ENCODE results near the gene SUSD4. TPM values are rescaled to one million over a fixed set of nuclear protein-coding genes. Genes with fewer than 3 reads are reported as not detected.

SUSD4 gene
- total and polyA plus RNA-seq, 2 of the 4 experiments (the other 2 are of a cell fraction) = 1.8 to 2.7 TPM

DNA sequence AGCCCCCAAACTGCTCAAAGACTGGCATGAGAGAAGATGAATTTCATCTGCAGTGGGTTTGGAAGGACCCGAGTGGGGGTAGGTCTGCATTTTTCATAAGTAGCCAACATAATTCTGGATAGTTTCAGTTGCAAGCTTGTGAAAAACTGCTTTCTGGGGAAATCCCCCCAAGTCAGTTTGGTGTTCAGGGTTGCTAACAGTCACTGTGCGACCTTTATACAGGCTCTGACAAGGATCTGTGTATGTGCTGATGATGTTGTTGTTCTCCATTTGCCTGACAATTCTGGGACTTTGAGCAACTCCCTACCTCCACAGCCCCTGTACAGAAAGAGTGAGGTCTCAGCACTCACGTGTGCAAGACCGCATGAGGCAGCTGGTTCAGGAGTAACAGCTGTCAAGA is 87.9 kb downstream of the SUSD4 start:
- H3K18ac ChIP-seq (ENCODE audit: low read depth, low read length) = no peak overlapping the region
- no TSS peak for BruUV-seq (replicated peaks)
- TF ChIP-seq POLR2A (IDR thresholded peaks at IDR 0.05; ENCODE audit: low read depth, low read length) (no peak), NFE2L2 (IDR thresholded peaks at IDR 0.05; ENCODE audit: low read depth, low read length) (no peak), SMC3 (IDR thresholded peaks at IDR 0.05; ENCODE audit: low read depth, low read length) (no peak), RCOR1 (IDR thresholded peaks at IDR 0.05; ENCODE audit: insufficient replicate concordance, low read length) (no peak), MAZ (IDR thresholded peaks at IDR 0.05; ENCODE audit: borderline replicate concordance, low read depth, low read length) (no peak), CEBPB (IDR thresholded peaks at IDR 0.05; ENCODE audit: low read depth, low read length) (no peak), BHLHE40 (IDR thresholded peaks at IDR 0.05; ENCODE audit: low read depth, low read length) (no peak), CHD1 (IDR thresholded peaks at IDR 0.05; ENCODE audit: low read depth, low read length) (no peak), FOS (IDR thresholded peaks at IDR 0.05; ENCODE audit: low read depth, low read length) (no peak), RFX5 (IDR thresholded peaks at IDR 0.05; ENCODE audit: low read depth, low read length) (no peak), RAD21 (IDR thresholded peaks at IDR 0.05; ENCODE audit: low read length) (no peak), MAFK (IDR thresholded peaks at IDR 0.05; ENCODE audit: low read depth, low read length) (no peak), MXI1 (IDR thresholded peaks at IDR 0.05; ENCODE audit: borderline replicate concordance, low read depth, low read length) (no peak)
- TF ChIP-seq, protein P1, sequence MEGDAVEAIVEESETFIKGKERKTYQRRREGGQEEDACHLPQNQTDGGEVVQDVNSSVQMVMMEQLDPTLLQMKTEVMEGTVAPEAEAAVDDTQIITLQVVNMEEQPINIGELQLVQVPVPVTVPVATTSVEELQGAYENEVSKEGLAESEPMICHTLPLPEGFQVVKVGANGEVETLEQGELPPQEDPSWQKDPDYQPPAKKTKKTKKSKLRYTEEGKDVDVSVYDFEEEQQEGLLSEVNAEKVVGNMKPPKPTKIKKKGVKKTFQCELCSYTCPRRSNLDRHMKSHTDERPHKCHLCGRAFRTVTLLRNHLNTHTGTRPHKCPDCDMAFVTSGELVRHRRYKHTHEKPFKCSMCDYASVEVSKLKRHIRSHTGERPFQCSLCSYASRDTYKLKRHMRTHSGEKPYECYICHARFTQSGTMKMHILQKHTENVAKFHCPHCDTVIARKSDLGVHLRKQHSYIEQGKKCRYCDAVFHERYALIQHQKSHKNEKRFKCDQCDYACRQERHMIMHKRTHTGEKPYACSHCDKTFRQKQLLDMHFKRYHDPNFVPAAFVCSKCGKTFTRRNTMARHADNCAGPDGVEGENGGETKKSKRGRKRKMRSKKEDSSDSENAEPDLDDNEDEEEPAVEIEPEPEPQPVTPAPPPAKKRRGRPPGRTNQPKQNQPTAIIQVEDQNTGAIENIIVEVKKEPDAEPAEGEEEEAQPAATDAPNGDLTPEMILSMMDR (conservative IDR thresholded peaks at IDR 0.05; ENCODE audit: low read depth, low read length) = no peak
- TF ChIP-seq, protein P2, sequence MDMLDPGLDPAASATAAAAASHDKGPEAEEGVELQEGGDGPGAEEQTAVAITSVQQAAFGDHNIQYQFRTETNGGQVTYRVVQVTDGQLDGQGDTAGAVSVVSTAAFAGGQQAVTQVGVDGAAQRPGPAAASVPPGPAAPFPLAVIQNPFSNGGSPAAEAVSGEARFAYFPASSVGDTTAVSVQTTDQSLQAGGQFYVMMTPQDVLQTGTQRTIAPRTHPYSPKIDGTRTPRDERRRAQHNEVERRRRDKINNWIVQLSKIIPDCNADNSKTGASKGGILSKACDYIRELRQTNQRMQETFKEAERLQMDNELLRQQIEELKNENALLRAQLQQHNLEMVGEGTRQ (IDR thresholded peaks at IDR 0.05; ENCODE audit: low read depth, low read length) = no peak
- TF ChIP-seq, protein P3, sequence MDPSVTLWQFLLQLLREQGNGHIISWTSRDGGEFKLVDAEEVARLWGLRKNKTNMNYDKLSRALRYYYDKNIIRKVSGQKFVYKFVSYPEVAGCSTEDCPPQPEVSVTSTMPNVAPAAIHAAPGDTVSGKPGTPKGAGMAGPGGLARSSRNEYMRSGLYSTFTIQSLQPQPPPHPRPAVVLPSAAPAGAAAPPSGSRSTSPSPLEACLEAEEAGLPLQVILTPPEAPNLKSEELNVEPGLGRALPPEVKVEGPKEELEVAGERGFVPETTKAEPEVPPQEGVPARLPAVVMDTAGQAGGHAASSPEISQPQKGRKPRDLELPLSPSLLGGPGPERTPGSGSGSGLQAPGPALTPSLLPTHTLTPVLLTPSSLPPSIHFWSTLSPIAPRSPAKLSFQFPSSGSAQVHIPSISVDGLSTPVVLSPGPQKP (IDR thresholded peaks at IDR 0.05; ENCODE audit: borderline replicate concordance, low read depth, low read length) = no peak
- H2AFZ ChIP-seq (replicated peaks; ENCODE audit: low read length, poor library complexity) = no peak overlapping the region
- DNase-seq (no peak), ATAC-seq (ENCODE audit: low read depth) (no peak)
- no peak overlapping the region for H2AK5ac ChIP-seq (ENCODE audit: low read depth, low read length)
- ChIA-PET POLR2A (ENCODE audit: unreplicated experiment) (no interaction called here), CTCF (no interaction called here)
- no peak overlapping the region for H3K23ac ChIP-seq (ENCODE audit: low read depth, low read length)
- dilution Hi-C loops (cut with HindIII; ENCODE audit: low sequenced_read_pairs, unreplicated experiment) = no loop called here
- no peaks in the 10 kb centered on the region for H4K20me1 ChIP-seq (ENCODE audit: insufficient read depth, low read length)
- 42% methylated on average over 3 of the region's 4 CpGs; no CpG with 5 or more reads in 1 of the 2 experiments for WGBS, 2 experiments (ENCODE audit: extremely low coverage in 2 of 2, insufficient read length in 1 of 2)
- no peak overlapping the region for H2BK5ac ChIP-seq (ENCODE audit: low read depth, low read length, poor library complexity, severe bottlenecking)
- in situ Hi-C loops (cut with MboI; ENCODE audit: low sequenced_read_pairs) = no loop called here
- no peaks in the 10 kb centered on the region for H3K4me1 ChIP-seq (ENCODE audit: control insufficient read depth, insufficient read depth, low read length)
- H3K4me3 ChIP-seq (ENCODE audit: insufficient read depth, low read depth, low read length) = no peak overlapping the region
- H4K91ac ChIP-seq (ENCODE audit: insufficient read depth, low read depth, low read length) = no peak overlapping the region
- H3K9ac ChIP-seq (ENCODE audit: low read depth, low read length) = no peak overlapping the region
- no peak overlapping the region for H4K5ac ChIP-seq (ENCODE audit: low read depth, low read length)
- H4K8ac ChIP-seq (ENCODE audit: low read depth in 2 of 2, low read length in 2 of 2) = no peak overlapping the region
- no peak overlapping the region for H2BK20ac ChIP-seq (ENCODE audit: low read depth, low read length)
- H2BK120ac ChIP-seq (ENCODE audit: low read depth, low read length) = no peak overlapping the region
- no peaks in the 10 kb centered on the region for H3K36me3 ChIP-seq (ENCODE audit: control insufficient read depth, insufficient read depth, low read length)
- no peaks in the 10 kb centered on the region for H3K9me1 ChIP-seq (ENCODE audit: insufficient read depth, low read length)
- H3K27me3 ChIP-seq (ENCODE audit: control insufficient read depth, insufficient read depth, low read length) = peaks cover 3% of the 10 kb centered on the region; the same call in 1 of the 2 replicates
- intact Hi-C loops (cut with micrococcal nuclease) = no loop called here
- peak overlapping the region; percentile 73 for H2AK9ac ChIP-seq (replicated peaks; ENCODE audit: low read depth, low read length, poor library complexity)
- H3K9me3 ChIP-seq (ENCODE audit: control insufficient read depth, insufficient read depth, low read length) = no peaks in the 10 kb centered on the region
- no peak overlapping the region for H3K14ac ChIP-seq (replicated peaks; ENCODE audit: low read depth, low read length)
- H3K79me1 ChIP-seq (ENCODE audit: low read depth in 1 of 2, low read length in 2 of 2) = no peaks in the 10 kb centered on the region
- H2BK15ac ChIP-seq (ENCODE audit: low read depth, low read length) = no peak overlapping the region
- H3K4me2 ChIP-seq (ENCODE audit: low read depth, low read length) = no peak overlapping the region
- H3K56ac ChIP-seq (ENCODE audit: extremely low read depth, insufficient read depth, low read length) = no peak overlapping the region
- no peak overlapping the region for H3K4ac ChIP-seq (ENCODE audit: low read depth, low read length)
- no peak overlapping the region for H3K27ac ChIP-seq (ENCODE audit: insufficient read depth, low read length)
